ENCODE results near the gene CHST13.

DNA sequence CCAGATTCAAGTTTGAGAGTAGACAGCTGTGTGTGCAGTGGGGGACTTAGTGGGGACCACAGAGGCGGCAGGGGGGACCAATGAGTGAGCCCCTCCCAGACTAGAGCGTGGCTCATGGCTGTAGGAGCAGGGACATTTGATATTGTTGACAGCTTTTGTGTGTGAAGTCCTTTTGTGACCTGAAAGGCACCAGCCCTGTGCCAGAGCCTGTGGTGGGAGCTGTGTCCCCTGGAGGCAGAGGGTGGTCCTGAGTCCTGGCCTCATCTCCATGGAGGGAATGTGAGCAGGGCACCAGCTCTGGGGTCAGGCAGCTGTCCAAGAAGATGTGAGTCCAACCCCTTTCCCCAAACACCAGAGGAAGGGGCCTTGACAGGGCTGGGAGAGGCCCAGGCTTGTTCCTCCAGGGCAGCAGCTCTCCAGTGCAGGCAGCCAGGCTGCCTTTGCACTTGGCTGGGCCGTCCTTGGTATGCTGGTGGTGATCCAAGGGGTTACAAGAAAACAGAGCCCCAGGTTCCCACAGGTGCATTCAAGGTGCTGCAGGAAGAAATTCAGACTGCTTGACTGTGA is 44.9 kb downstream of the CHST13 start:
- TF ChIP-seq EZH2 (IDR thresholded peaks at IDR 0.05; ENCODE audit: low read length, unreplicated experiment) (no peak), EZH2phosphoT487 (IDR thresholded peaks at IDR 0.05; ENCODE audit: borderline replicate concordance, low read length) (no peak)
- TF ChIP-seq, protein P1, sequence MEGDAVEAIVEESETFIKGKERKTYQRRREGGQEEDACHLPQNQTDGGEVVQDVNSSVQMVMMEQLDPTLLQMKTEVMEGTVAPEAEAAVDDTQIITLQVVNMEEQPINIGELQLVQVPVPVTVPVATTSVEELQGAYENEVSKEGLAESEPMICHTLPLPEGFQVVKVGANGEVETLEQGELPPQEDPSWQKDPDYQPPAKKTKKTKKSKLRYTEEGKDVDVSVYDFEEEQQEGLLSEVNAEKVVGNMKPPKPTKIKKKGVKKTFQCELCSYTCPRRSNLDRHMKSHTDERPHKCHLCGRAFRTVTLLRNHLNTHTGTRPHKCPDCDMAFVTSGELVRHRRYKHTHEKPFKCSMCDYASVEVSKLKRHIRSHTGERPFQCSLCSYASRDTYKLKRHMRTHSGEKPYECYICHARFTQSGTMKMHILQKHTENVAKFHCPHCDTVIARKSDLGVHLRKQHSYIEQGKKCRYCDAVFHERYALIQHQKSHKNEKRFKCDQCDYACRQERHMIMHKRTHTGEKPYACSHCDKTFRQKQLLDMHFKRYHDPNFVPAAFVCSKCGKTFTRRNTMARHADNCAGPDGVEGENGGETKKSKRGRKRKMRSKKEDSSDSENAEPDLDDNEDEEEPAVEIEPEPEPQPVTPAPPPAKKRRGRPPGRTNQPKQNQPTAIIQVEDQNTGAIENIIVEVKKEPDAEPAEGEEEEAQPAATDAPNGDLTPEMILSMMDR (conservative IDR thresholded peaks at IDR 0.05; ENCODE audit: low read depth, low read length), result no peak
